HG03457 (cell line): ENCODE results near the gene SCN11A.
A peak's percentile ranks its signal among the peaks of the same experiment; 100 is the strongest.
"Not testable (repeated sequence)": the region's sequence is repeated elsewhere in the genome, so short reads cannot be mapped to it uniquely, and the experiment has no call there.

Source experiments
- ATAC-seq: cut with Tn5 transposase; IDR thresholded peaks from one replicate; pipeline ENCODE4 v1.9.1; 2021; ENCODE audit warnings: moderate number of reproducible peaks; ENCODE audit not compliant: unreplicated experiment

SCN11A gene

DNA sequence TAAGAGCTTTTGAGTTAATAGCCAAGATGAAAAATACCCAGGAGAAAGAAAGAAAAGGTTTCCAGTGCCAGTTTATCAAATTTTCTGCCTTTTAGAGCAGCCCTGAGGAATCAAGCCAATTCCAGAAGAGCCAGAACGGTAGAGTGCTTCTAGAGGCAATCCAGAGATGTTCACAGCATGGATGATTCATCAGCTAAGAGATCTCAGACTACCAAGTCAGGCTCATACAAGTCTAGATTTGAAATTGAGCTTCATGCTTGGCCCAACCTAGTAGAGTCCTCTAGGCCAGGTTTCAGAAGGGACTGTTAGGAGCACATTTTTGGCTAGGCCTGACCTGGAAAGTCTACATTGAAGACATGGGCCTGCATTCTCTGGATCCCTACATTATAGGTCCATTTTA lies 15.5 kb upstream of the SCN11A start:
- ATAC-seq: no peak

DNA sequence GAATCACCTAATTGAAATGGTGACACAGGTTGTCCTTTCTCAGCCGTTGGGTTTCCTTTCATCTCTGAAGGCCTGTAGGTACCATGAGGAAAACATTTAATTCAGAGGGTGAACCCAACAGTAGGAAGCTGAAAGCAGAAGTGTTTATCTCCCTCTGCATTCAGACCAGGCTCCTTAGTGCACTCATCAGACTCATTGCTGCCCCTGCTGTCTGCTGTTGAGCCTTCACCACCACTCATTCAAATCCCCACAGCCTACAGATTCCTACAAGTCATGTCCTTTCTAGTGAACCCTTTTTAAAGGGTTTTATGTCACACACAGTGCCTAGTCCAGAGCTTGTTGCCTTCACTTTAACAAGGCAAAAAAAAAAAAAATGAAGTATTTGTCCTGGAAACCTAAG lies 13.5 kb upstream of the SCN11A start:
- ATAC-seq: no peak

DNA sequence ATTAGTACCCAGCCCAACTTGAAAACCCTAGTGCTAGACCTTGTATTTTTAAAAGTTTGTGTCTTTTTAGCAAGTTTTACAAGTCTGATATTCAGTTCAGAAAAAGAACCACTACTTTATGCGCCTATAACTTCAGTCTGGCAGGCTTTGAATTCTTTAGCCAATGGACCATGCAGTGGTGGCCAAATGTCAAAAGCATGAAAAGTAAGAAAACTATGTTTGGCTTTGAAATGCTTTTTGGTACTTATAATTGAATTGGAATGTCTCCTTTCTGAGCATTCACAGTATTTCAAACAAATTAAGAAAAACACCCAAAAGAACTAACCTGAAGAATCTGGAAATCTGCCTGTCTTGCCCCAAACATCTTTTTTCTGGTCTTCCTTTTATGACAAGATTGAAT lies 12.9 kb upstream of the SCN11A start:
- ATAC-seq: no peak

DNA sequence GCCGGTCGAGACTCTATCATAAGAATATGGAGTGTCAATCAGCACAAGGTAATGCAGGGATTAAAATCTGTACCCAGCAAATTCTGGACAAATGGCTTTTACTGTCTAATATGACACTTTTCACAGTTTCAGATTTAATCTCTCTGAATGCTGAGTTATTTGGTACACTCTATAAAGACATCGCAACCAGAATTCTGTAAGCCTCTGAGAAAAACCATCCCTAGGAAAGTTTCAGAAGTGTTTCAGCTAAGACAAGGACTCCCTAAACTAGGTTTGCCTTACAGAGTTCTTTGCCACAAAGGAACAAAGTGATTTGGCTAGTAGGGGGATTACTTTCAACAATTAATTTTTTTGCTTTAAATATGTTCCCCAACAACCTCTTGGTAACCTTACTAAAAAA lies 11.4 kb upstream of the SCN11A start:
- ATAC-seq: no peak

DNA sequence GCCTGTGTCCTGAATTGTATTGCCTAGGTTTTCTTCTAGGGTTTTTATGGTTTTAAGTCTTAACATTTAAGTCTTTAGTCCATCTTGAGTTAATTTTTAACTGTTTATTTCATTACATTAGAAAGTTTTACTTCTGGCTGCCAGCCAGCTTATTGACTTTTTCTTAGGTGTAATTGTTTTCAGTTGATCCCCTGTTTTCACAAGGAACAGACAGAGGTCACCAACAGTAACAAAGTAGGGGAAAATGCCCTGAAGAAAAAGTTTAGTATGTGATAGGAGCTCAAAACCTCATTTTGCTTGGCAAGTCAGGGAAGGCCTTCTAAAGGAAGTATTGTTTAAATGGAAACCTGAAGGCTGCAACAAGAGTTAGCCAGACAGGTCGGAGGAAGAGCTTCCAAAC lies 10.4 kb upstream of the SCN11A start:
- ATAC-seq: no peak

DNA sequence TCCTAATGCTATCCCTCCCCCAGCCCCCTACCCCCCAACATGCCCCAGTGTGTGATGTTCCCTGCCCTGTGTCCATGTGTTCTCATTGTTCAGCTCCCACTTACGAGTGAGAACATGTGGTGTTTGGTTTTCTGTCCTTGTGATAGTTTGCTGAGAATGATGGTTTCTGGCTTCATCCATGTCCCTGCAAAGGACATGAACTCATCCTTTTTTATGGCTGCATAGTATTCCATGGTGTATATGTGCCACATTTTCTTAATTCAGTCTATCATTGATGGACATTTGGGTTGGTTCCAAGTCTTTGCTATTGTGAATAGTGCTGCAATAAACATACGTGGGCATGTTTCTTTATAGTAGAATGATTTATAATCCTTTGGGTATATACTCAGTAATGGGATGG lies 9.5 kb upstream of the SCN11A start:
- not testable (repeated sequence) for ATAC-seq

DNA sequence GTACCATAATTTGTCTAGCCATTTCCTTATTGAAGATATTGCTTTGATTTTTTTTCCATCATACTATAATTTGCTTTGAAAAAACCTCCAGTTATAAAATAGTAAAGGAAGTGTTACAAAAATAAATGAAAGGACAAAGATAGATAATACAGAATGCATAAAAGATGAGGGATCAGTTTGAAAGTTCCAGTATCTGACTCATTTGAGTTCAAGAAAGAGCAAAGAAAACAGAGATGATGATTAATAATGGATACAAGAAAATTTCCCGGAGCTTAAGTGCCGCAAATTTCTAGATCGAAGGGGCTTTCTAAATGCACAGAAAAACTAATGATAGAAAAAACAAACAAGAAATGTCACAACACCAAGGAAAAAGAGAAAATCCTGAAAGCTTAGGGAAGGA lies 4.4 kb upstream of the SCN11A start:
- no peak for ATAC-seq

DNA sequence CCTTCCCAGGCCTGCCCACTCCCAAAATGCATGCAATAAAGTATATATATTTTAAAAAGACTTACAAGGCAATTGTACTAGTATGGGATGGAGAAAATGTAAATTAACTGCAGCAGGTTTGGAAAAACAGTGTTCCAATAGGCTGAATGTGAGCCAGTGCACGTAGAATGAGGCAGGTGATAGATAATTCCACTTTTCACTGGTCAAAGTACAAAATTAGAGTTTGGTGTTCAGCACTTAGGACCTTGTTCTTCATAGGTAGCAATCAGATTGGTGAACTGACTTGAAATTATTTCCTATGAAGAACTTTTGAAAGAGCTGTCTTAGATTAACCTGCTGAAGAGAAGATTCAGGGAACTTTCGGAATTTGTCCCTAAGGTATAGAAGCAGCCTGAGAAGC lies 2.0 kb upstream of the SCN11A start:
- no peak for ATAC-seq

DNA sequence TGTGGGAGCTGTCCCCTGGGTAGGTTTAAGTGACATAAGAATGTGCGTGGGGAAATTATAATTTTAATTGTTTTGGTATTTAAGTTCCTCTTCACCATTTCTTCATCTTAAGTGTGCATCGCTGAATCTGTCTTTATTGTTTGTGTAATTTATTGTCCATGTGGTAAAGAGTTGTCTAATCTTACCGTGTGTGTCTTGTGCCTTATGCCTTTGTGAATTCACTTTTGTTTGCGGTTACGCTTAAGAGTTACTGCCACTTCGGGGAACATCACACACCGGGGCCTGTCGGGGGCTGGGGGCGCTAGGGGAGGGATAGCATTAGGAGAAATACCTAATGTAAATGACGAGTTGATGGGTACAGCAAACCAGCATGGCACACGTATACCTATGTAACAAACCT lies 839 bp upstream of the SCN11A start:
- ATAC-seq: no peak

DNA sequence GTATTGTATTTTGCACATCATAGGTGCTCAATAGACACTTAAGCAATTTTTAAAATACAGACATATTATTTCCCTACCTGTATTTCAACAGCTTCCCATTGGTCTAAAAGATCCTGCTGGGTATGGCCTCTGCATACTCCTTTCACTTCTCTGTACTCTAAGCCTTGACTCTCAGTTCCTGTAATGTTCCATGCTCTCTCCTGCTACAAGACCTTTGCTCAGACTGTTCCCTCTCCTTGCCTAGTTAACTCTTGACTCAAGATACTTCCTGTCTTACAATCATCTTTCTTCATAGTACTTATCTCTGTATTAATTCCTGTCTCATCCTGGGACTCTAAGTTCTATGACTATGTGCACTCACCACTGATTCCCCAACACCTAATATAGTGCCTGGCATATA lies 1.7 kb downstream of the SCN11A start:
- no peak for ATAC-seq

DNA sequence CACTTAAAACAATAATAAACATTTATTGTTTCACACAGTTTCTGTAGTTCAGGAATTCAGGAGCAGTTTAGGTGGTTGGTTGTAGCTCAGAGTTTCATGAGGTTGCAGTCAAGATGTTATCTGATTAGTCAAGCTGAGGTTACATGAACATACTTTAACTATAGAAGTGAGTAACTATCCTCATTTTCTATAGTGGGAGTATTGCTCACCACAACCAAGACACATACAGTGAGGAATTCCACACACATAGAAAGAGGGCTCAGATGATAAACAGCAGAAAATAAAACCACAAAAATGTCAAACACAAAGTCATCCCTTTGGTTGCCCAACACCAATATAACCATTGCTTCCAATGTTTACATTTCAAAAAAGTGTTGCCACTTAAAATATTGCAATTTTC lies 13.6 kb downstream of the SCN11A start:
- no peak for ATAC-seq

DNA sequence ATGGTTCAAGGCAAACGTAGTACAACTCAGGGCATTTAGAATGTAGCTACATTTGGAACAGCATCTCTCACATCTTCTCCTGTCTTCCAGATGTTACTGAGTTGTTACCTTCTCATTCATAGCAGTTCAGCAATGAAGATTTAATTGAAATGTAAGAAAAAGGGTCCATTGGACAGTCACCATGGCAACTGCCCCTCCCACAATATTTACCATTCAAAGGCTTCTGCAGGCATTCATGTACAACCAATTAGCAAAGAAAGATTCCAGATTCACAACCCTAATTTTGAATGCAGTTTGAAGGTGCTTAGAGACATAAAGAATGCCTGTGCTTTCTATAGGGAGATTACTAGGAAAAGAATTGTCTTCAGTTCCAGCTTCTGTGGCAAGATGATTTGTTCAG lies 22.2 kb downstream of the SCN11A start:
- no peak for ATAC-seq

DNA sequence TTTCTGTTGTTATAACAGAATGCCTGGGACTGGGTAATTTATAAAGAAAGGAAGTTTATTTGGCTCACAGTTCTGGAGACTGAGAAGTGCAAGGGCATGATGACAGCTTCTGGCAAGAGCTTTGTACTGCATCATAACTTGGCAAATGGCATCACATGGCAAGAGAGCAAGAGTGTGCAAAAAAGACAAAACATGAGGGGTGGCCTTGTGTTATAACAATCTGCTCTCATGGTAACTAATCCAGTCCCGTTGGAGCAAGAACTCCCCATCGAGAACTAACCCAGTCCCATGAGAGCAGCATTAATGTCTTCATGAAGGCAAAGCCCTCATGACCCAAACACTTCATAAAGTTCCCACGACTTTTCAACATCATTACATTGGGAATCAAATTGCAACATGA lies 23.2 kb downstream of the SCN11A start:
- ATAC-seq: no peak

DNA sequence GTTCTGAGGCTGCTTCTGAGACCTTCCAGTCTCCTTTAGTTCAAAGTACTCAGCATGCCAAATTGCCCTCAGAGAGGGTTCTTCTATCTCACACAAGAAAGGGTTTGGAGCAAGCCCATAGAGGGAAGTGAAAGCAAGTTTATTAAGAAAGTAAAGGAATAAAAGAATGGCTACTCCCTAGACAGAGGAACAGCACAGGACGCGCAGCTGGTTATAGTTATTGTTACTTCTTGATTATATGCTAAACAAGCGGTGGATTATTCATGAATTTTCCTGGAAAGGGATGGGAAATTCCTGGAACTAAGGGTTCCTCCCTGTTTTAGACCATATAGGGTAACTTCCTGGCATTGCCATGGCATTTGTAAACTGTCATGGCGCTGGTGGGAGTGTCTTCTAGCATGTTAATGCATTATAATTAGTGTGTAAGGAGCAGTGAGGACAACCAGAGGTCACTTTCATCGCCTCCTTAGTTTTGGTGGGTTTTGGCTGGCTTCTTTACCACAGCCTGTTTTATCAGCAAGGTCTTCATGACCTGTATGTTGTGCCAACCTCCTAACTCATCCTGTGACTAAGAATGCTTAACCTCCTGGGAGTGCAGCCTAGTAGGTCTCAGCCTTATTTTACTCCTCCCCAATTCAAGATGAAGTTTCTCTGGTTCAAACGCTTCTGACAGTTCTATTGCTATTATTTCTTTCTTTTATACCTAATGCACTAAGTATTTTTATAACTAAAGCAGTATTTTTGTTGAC lies 26.3 kb downstream of the SCN11A start:
- ATAC-seq: no peak

DNA sequence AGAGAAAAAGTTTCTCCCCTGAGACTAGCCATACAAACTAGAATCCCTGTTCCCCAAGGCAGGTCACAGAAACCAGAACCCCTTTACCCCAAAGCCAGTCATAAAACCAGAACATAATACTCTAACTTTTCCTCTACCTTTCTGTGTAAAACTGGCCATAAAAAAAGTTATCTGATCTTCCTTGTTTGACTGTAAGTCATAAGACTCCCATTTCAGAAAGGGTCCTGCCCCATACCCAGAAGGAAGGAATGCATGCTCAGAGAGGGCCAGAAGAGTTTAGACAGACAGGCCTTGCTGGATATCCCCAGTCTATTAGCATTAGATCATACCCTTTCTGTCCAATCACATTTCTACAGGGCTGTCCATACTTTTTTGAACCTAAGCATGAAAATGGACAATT lies 27.2 kb downstream of the SCN11A start:
- no peak for ATAC-seq

DNA sequence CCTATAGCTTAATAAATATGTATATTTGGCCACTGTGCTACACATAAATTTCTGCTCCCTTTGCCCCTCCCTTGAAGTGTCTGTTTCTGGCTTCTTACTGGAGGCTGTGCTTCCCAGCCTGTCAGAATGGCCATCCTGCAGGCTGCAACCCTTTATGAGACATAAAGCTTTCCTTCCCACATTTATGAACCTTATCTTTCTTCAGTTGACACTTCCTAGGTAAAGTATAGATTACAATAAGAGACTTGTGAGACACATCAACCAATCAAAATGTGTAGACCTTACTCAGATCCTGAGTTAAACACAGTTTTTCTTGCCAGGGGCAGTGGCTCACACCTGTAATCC lies 29.5 kb downstream of the SCN11A start:
- ATAC-seq: no peak

DNA sequence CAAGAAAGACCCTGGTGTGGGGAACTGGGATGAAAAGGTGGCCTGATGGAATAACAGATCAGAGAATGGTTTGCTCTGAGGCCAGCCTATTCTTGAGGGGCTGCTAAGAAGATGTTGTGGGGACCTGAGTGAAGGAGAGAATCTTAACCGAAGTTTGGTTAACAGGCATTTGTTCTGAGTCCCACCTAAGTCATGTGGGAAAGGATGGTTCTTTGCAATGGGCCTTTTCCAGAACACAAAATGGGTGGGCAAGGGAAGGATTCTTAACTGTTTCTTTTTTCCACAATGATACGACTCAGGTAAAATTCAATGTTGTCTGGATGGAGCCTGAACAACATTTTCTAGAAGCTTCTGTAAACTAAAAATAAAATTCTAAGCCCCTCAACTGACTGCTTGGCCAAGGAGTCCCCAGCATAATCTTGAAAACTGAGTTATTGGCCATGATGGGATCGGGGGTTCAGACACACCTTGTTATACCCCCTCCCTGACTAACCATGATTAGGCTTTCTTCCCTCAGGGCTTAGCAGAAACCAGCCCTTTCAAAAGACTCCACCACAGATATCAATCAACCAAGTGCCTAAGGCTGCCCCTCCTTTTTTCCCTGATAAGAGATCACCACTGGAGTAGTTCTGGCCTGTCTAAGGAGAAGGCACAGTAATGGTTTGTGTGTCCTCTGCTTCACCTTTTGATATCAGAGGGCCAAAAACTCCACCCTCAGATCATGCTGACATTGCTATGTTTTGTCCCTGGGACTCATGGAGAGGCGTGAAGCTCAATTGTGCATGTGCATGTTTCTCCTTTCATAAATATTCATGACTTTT lies 30.1 kb downstream of the SCN11A start:
- no peak for ATAC-seq

DNA sequence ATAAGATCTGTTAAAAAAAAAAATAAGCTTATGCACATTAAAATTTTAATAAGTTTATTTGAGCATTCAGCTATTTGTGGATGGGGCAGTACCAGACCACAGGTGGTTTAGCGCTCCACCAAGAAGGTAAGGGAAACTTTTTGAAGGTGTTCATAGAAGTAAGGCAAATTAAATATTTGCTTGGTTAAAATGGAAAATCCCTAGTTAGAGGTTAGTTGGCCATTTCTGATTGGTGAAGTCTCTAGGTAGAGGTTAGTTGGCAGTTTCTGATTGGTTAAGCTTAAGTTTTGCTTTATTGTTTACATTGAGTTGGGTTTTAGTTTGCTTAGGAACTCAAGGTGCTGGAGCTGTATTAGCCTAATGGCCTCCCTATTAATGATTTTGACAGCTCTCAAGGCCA lies 30.7 kb downstream of the SCN11A start:
- ATAC-seq: peak; percentile 65

DNA sequence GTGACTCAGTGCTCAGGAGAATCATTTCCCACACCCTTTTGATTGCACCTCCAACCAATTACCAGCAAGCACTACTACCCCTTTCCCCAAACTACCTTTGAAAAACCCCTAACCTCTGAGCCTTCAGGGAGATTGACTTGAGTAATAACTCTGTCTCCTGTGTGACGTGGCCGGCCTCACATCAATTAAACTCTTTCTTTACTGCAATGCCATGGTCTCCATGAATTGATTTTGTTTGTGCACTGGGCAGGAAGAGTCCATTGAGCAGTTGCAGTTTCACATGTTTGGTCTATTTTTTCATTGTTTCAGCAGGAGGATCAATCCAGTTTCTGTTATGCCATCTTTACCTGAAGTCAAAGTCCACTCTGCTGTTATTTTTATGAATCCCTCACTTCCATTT lies 32.4 kb downstream of the SCN11A start:
- ATAC-seq: no peak

DNA sequence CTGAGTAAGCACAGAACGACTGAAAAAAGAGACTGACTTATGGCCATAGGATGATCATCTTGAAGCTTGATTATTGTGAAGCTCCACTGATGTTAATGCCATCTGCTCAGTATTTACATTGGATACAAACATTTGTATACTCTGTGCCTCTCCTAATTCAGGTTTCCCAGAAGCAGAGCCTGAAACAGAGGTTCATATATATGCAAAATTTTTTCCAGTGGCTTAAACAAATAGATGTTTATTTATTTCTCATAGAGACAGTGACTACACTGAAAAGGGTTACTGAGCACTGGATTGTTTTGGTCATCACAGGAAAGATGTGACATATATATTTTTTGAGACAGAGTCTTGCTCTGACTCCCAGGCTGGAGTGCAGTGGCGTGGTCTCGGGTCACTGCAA lies 36.3 kb downstream of the SCN11A start:
- ATAC-seq: no peak

DNA sequence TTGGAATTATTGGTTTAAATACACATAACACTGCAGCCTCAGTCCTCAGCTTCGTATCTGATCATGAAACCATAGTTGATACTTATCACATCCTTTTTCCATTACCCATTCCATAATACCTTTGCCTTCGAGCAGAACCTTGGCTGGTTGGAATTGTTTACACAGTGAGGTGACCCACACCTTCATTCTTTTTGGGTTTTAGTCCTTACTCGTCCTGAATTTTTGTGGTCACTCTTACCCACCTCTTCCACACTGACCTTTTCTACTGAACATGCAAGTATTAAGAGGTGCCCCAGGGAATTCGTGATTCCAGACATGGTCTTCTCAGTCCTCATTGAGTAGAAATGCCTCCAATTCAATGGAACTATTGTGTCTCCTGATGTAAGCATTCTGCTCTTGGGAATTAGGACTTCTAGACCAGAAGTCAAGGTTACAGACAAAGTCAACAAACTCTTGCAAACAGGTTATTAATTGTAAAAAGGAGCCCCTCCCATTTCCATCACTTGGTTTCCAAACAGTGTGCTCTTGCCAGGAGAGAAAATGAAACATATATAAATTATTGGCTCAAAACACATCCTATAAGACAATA lies 37.7 kb downstream of the SCN11A start:
- no peak for ATAC-seq

DNA sequence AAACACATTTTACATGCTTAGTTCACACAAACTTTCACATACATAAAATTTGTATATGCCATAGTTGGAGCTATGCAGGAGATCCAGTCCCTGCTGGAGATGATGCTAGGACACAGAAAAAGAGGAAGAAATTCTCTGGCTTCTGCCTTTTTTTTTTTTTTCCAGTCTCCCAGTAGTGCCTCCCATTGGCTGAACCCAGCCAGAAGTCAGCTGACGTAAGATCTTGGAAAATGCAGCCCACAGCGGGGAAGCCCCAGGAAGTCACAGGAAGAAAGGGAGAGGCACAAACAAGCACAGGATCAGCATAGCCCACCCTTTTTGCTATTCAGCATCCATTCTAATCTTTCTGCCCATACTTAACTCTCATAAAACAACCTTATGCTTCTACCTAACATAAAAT lies 38.5 kb downstream of the SCN11A start:
- ATAC-seq: no peak
